ENCODE results near the gene TMEM248. TPM values are rescaled to one million over a fixed set of nuclear protein-coding genes. Genes with fewer than 3 reads are reported as not detected.
A peak's percentile ranks its signal among the peaks of the same experiment; 100 is the strongest.
"Not testable (repeated sequence)": the region's sequence is repeated elsewhere in the genome, so short reads cannot be mapped to it uniquely, and the experiment has no call there.

Gene TMEM248
- total RNA-seq, 2 experiments from 2014 or later: 67.2 to 70.3 TPM

- H3K4me3 Mint-ChIP-seq; H3K27me3 Mint-ChIP-seq; CTCF ChIA-PET; DNase-seq; H3K9me3 Mint-ChIP-seq; H3K27ac Mint-ChIP-seq; intact Hi-C loops (cut with micrococcal nuclease); POLR2A ChIA-PET: not testable (repeated sequence)
- H3K4me1 Mint-ChIP-seq (ENCODE audit: low read depth): peaks cover 16% of the 10 kb centered on the region
- peaks cover 36% of the 10 kb centered on the region for H3K36me3 Mint-ChIP-seq
These were observed 68.5 kb downstream of the TMEM248 start for GRCh38 chr7:66989552-66989951.

GRCh38 chr7:66994051-66994450 is 73.0 kb downstream of the TMEM248 start:
- H3K27me3 Mint-ChIP-seq, CTCF ChIA-PET, DNase-seq, H3K9me3 Mint-ChIP-seq: not testable (repeated sequence)
- H3K36me3 Mint-ChIP-seq: peaks cover 30% of the 10 kb centered on the region
- H3K4me1 Mint-ChIP-seq (ENCODE audit: low read depth): peaks cover 26% of the 10 kb centered on the region
- peak overlapping the region; percentile 99 for H3K27ac Mint-ChIP-seq
- H3K4me3 Mint-ChIP-seq: peak overlapping the region; percentile 95
- POLR2A ChIA-PET: interaction anchor here (1.9 to 3.3 kb wide), 2 partner anchors 73 to 149 kb away, joined by 11 to 17 read pairs; partner anchors contain the start of gene TMEM248
- intact Hi-C loops (cut with micrococcal nuclease): loop anchor here (2.0 to 10.0 kb wide), 3 partner anchors 73 to 369 kb away; partner anchors contain the start of genes KCTD7 and TMEM248

GRCh38 chr7:66994691-66995049 is 73.6 kb downstream of the TMEM248 start:
- intact Hi-C loops (cut with micrococcal nuclease): loop anchor here (1.0 to 10.0 kb wide), 5 partner anchors 74 to 1122 kb away; partner anchors contain the start of genes KCTD7, TMEM248 and VKORC1L1
- peaks cover 30% of the 10 kb centered on the region for H3K36me3 Mint-ChIP-seq
- H3K4me3 Mint-ChIP-seq: peak overlapping the region; percentile 95
- DNase-seq: peak; percentile 74
- H3K27ac Mint-ChIP-seq: peak overlapping the region; percentile 99
- ChIA-PET POLR2A (interaction anchor here (0.5 to 3.3 kb wide), 3 partner anchors 74 to 303 kb away, joined by 4 to 17 read pairs (median 11); partner anchors contain the start of gene TMEM248), CTCF (interaction anchor here (0.6 to 1.5 kb wide), 2 partner anchors 150 to 1014 kb away, joined by 4 to 10 read pairs; no protein-coding TSS in a partner anchor)
- H3K9me3 Mint-ChIP-seq, H3K27me3 Mint-ChIP-seq: not testable (repeated sequence)
- H3K4me1 Mint-ChIP-seq (ENCODE audit: low read depth): peaks cover 26% of the 10 kb centered on the region

- Mint-ChIP-seq H3K4me1 (ENCODE audit: low read depth) (peaks cover 26% of the 10 kb centered on the region), H3K36me3 (peaks cover 27% of the 10 kb centered on the region), H3K27ac (peak within 1 kb of the TSS; percentile 99), H3K4me3 (peak within 1 kb of the TSS; percentile 95)
- CTCF ChIA-PET: interaction anchor here (0.6 to 1.5 kb wide), 4 partner anchors 123 to 1014 kb away, joined by 3 to 10 read pairs (median 4); no protein-coding TSS in a partner anchor
- POLR2A ChIA-PET: interaction anchor here (0.5 to 3.3 kb wide), 5 partner anchors 24 to 307 kb away, joined by 3 to 17 read pairs (median 4); partner anchors contain the start of gene TMEM248
- not testable (repeated sequence) for H3K9me3 Mint-ChIP-seq, H3K27me3 Mint-ChIP-seq
- intact Hi-C loops (cut with micrococcal nuclease): loop anchor here (1.0 to 10.0 kb wide), 5 partner anchors 74 to 1123 kb away; partner anchors contain the start of genes KCTD7, TMEM248 and VKORC1L1
- peak; percentile 97 for DNase-seq
These were observed 74.2 kb downstream of the TMEM248 start, which contains the start of gene SBDS for GRCh38 chr7:66995050-66995776. TSS of gene SBDS (minus strand) at chr7:66995586. CDS start at chr7:66995417, 169 bp downstream.

GRCh38 chr7:66996444-66997191 is 75.6 kb downstream of the TMEM248 start, which contains the start of gene TYW1:
TSS of gene TYW1 (plus strand) at chr7:66996833. CDS start at chr7:66996979, 146 bp downstream.
- intact Hi-C loops (cut with micrococcal nuclease): loop anchor here (1.0 to 10.0 kb wide), 6 partner anchors 306 to 1124 kb away; partner anchors contain the start of genes KCTD7 and VKORC1L1
- H3K9me3 Mint-ChIP-seq, H3K27me3 Mint-ChIP-seq: not testable (repeated sequence)
- Mint-ChIP-seq H3K4me1 (ENCODE audit: low read depth) (peaks cover 28% of the 10 kb centered on the region), H3K27ac (peak within 1 kb of the TSS; percentile 99), H3K4me3 (peak within 1 kb of the TSS; percentile 95), H3K36me3 (peaks cover 21% of the 10 kb centered on the region)
- ChIA-PET POLR2A (interaction anchor here (0.7 to 3.3 kb wide), 2 partner anchors 76 to 152 kb away, joined by 3 to 17 read pairs; partner anchors contain the start of gene TMEM248), CTCF (interaction anchor here (0.7 kb wide), 1 partner anchor 159 kb away, joined by 3 read pairs; no protein-coding TSS in a partner anchor)
- DNase-seq: peak; percentile 100

- CTCF ChIA-PET; DNase-seq; H3K27me3 Mint-ChIP-seq; H3K9me3 Mint-ChIP-seq; intact Hi-C loops (cut with micrococcal nuclease); H3K4me3 Mint-ChIP-seq; POLR2A ChIA-PET: not testable (repeated sequence)
- Mint-ChIP-seq H3K36me3 (peaks cover 13% of the 10 kb centered on the region), H3K4me1 (ENCODE audit: low read depth) (peaks cover 17% of the 10 kb centered on the region), H3K27ac (peak overlapping the region; percentile 33)
These were observed 79.7 kb downstream of the TMEM248 start for GRCh38 chr7:67000601-67001258.

- H3K4me1 Mint-ChIP-seq (ENCODE audit: low read depth); POLR2A ChIA-PET; DNase-seq; H3K4me3 Mint-ChIP-seq; H3K27ac Mint-ChIP-seq; intact Hi-C loops (cut with micrococcal nuclease); H3K27me3 Mint-ChIP-seq; H3K9me3 Mint-ChIP-seq; CTCF ChIA-PET: not testable (repeated sequence)
- peaks cover 31% of the 10 kb centered on the region for H3K36me3 Mint-ChIP-seq
These were observed 83.1 kb downstream of the TMEM248 start for GRCh38 chr7:67004145-67004544.

- peaks cover 32% of the 10 kb centered on the region for H3K36me3 Mint-ChIP-seq
- POLR2A ChIA-PET: interaction anchor here (0.7 kb wide), 1 partner anchor 13 kb away, joined by 3 read pairs; no protein-coding TSS in a partner anchor
- H3K27ac Mint-ChIP-seq: no peak overlapping the region
- H3K27me3 Mint-ChIP-seq: no peaks in the 10 kb centered on the region
- intact Hi-C loops (cut with micrococcal nuclease): no loop called here
- CTCF ChIA-PET: interaction anchor here (0.6 kb wide), 1 partner anchor 40 kb away, joined by 3 read pairs; no protein-coding TSS in a partner anchor
- H3K4me1 Mint-ChIP-seq (ENCODE audit: low read depth): peaks cover 6% of the 10 kb centered on the region
- no peaks in the 10 kb centered on the region for H3K9me3 Mint-ChIP-seq
- no peak overlapping the region for H3K4me3 Mint-ChIP-seq
- no peak for DNase-seq
These were observed 85.9 kb downstream of the TMEM248 start for GRCh38 chr7:67006965-67007364.

Other genes with a start within 250 kb of the TMEM248 start
- gene RABGEF1, start 180.5 kb upstream of the TMEM248 start, total RNA-seq: 10 to 100 TPM; 18.8 to 20.7 TPM
- gene SBDS, start 74.4 kb downstream of the TMEM248 start, total RNA-seq: 10 to 100 TPM; 55.7 to 58.3 TPM
- gene TYW1, start 75.6 kb downstream of the TMEM248 start, total RNA-seq: 10 to 100 TPM; 15.0 to 16.4 TPM

All from activated CD4-positive, alpha-beta memory T cell treated with anti-CD3 and anti-CD28 coated beads for 36 hours (primary cell).